Adrenal gland (tissue), 5 donors: ENCODE data around the gene ARHGEF4.

ENCODE experiments used
- POLR2A ChIP-seq, 2 donors: fragments of 450-650 bp; IDR thresholded peaks; one replicate each; pipeline ENCODE4 v1.6.1; 2017; ENCODE audit warnings: antibody characterized with exemption in 2 of 2, mild to moderate bottlenecking in 2 of 2, moderate library complexity in 1 of 2
- TF ChIP-seq, protein P1 (sequence below), 6 experiments: fragments of 450-650 bp in 4 of 6; fragments of 200-600 bp in 2 of 6; sonication (generic) in 1 of 6; IDR thresholded peaks; 1 replicate in 5 of 6; 2 replicates in 1 of 6; pipeline versions ENCODE4 v1.5.1 to v1.8.0; 2016 to 2021; ENCODE audit warnings: antibody characterized with exemption in 6 of 6, mild to moderate bottlenecking in 2 of 6, moderate library complexity in 1 of 6
- donor health status: DM: no; HTN: no; CAD: no.

DNA sequence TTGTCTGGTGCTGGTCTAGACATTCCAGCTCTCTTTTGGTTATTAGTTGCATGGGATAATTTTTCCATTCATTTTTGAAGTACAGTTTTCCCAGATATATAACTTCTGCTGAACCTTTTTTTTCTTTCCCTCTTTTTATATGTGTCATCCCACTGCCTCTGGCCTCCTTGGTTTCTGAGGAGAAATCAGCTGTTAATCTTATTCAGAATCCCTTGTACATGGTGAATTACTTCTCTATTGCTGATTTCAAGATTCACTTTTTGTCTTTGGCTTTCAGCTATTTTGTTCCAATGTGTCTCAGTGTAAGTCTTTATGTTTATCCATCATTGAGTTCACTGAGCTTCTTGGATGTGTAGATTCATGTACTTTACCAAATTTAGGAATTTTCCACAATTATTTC lies 99.7 kb downstream of the ARHGEF4 start:
- TF ChIP-seq, protein P1, sequence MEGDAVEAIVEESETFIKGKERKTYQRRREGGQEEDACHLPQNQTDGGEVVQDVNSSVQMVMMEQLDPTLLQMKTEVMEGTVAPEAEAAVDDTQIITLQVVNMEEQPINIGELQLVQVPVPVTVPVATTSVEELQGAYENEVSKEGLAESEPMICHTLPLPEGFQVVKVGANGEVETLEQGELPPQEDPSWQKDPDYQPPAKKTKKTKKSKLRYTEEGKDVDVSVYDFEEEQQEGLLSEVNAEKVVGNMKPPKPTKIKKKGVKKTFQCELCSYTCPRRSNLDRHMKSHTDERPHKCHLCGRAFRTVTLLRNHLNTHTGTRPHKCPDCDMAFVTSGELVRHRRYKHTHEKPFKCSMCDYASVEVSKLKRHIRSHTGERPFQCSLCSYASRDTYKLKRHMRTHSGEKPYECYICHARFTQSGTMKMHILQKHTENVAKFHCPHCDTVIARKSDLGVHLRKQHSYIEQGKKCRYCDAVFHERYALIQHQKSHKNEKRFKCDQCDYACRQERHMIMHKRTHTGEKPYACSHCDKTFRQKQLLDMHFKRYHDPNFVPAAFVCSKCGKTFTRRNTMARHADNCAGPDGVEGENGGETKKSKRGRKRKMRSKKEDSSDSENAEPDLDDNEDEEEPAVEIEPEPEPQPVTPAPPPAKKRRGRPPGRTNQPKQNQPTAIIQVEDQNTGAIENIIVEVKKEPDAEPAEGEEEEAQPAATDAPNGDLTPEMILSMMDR (IDR thresholded peaks at IDR 0.05): no peak
- TF ChIP-seq POLR2A (IDR thresholded peaks at IDR 0.05): no peak
